Measurements from ENCODE around the gene FGFBP1.
"Not testable (repeated sequence)": the region's sequence is repeated elsewhere in the genome, so short reads cannot be mapped to it uniquely, and the experiment has no call there.

The FGFBP1 gene

DNA sequence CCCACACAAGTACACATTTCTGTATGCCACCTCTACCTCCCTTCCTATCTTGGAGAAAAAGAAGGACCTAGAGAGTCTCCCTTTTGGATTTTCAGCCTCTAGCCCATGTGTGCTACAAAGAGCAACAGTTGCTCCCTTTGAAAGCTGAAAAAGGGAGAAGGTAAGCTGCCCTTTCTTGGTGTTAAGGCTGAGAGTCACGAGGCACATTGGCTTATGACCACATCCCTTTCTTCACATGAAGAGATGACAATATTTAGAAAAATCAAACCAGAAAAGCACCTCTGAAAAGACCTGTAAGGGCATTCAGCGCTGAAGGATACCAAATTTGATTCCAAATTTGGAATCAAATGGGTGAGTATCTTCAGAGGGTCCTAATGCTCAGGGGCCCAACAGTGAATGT, 6.4 kb upstream of the FGFBP1 start:
- no peak for DNase-seq

DNA sequence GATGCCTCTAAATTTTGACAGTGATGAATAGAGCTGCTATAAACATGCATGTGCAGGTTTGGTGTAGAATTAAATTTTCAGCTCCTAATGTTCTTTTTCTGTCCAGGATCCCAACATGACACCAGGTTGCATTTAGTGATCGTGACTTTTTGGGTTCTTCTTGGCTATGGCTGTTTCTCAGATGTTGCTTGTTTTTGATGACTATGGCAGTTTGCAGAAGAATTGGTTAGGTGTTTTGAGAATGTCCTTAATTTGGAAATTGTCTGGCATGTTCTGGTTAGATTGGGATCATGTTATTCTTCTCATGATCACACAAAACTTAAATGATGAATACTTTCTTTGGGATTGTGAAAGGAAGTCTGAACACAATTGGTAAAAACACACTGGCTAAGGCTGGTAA, 3.7 kb upstream of the FGFBP1 start:
- no peak for DNase-seq

DNA sequence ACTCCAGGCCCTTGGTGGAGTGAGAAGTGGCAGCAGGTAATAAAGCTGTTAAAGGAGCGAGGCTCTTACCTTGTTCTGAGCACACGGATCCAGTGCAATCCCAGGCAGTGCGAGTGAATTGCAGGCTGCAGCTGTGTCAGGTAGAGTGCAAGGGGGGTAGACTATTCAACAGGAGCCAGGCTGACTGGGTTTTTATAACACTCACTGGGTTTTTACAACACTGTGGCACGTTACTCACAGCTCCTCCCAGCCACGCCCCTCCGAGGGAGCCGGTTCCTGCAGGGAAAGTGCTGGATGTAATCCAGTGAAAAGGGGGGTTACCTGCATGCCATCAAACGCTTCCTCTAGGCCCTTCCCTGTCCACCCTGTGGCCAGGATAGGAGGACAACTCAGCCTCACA, 358 bp downstream of the FGFBP1 start:
- DNase-seq, result no peak

DNA sequence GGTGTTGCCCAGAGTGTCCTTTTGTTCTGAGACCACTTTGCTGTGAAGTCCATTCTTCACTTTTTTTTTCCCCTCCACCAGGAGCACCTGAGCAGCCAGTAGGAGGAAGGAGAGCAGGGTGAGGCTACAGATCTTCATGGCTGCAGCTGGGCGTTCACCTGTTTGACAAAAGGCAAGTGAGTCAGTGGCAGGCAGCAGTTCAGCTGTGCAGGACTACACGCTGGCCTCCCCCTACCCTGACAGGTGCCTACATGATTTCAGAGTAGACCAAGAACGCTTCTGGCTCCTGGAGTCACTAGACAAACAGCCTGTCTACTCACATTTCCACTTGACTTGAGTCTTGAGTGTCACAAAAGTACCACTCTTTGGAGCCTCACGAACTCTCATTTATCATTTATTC, 2.0 kb downstream of the FGFBP1 start:
- DNase-seq, result no peak

DNA sequence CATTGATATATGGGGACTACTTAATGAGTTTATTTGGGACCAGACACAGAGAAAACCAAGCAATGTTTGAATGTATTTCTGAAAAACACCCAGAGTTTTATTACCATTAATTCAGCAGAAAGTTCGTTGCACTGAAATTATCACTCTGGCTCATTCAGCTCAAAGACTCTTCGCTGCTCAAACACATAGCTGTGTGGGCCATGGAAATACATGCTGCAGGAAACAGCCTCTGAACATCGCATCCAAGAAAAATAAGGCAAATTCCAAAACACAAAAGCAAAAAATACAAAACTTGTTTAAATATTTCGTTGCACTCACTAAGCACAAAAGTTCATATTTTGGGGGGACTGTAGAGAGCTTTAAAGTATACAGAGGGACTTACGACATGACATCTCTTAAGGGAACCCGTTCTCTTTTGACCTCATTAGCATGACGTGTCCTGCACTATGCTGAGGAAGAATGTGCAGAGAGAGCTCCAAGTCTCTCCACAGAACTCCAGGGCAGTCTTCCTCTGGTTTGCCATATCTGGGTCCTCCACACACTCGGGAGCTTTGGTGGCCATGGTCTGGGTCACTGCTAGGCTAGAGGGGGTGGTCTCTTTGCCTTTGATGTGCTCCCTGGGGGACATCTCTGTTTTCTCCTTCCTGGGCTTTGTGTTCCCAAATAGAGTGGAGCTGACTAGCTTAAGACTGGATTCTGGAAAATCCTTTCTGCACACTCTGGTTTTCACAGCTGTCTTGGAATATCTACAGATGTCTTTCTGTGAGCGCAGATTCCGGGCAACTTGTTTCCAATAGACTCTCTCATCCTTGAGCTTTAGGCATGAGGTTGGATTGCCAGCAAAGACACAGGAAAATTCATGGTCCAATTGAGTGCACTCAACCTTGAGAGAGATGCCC, 2.8 kb downstream of the FGFBP1 start:
- no peak for DNase-seq

DNA sequence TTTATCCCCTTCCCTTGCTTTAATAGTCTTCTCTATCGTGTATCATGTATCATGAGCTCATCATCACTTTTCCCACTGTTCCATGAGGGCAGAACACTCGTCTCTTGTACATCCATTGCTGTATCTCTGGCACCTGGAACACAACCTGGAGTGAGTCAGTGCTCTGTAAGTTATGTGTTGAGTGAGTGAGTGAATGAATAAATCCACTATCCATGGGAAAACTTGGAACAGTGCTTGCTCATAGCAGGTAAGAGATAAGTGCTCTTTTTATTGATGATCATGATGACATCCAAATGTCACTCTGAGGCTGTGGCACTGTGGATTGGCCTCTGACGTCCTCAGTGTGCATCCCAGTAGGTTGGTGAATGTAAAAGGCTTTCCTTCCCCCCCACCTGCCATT, 4.3 kb downstream of the FGFBP1 start:
- DNase-seq, result no peak

DNA sequence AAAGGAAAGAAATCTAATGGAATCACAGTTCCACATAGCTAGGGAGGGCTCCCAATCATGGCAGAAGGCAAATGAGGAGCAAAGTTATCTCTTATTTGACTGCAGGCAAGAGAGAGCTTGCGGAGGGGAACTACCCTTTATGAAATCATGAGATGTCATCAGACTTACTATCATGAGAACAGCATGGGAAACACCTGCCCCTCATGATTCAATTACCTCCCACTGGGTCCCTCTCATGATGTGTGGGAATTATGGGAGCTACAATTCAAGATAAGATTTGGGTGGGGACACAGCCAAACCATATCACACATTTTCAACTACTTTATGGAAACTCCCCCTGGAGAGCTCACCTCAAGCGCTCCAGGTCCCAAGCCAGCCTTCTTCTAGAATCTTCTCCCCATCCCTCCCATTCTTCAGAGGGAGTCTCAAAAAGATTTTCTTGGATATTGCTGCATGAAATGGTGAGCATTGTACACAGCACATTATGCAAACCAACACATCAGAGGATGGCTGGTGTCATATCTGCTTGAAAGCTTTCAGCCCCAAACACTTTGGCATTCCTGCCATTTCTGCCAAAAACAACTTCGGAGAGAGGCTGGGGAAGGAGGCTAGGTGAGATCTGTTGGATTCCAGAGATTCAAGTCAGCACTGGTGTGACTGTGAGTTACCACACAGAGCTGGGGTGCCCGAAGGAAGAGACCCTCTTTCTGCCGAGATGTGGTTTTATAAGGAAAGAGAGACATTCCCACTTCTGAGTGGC, 6.9 kb downstream of the FGFBP1 start:
- DNase-seq, result no peak

DNA sequence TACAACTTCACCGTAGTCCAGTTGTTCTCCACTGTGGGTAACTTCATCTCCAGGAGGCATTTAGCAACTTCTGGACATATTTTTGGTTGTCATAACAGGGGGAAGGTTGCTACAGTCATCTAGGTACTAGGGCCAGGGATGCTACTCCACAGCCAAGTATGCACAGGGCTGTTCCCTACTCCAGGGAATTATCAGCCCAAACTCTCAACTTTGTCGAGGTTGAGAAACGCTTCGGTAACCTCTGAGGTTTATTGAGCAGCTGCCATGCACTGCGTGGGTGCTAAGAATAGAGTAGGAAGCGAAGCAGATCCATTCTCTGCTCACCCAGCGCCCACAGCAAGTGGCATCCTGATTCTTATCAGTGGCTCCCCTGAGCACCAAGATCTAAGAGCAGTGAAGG, 8.2 kb downstream of the FGFBP1 start:
- DNase-seq, result no peak

DNA sequence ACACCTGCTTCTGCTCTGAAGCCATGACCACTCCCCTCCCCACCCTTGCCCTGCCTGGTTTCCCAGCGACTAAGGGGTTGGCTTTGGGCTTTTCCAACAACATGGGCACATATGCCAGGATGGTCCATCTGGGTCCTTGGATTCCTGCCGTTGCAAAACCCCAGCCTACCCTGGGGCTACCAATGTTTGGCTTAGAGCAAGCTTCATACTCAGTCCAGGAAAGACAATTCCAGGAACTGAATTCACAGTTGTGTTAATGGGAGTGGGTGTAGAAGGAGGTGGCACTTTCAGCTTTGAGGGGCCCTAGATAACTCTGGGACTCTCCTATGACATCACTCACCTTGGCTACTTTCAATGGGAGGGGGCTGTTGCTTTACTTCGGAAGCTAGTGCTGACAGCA, 9.0 kb downstream of the FGFBP1 start:
- DNase-seq, result no peak

DNA sequence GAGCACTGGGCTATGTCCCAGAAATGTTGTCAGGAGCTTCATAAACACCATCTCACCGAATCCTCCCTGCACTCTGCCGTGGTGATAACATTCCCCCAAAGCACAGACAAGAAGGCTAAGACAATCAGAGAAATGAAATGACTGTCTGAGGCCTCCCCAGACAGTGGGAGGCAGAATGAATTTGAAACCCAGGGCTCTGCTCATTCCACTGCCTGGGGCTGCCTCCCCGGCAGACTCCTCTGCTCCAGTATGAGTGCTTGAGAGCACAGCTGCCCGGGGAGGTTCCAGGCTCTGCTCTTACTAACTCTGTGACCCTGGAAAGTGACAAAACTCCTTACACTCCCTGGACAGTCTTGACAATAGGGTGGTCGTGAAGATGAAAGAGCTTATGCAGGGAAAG, 9.7 kb downstream of the FGFBP1 start:
- DNase-seq, result no peak

DNA sequence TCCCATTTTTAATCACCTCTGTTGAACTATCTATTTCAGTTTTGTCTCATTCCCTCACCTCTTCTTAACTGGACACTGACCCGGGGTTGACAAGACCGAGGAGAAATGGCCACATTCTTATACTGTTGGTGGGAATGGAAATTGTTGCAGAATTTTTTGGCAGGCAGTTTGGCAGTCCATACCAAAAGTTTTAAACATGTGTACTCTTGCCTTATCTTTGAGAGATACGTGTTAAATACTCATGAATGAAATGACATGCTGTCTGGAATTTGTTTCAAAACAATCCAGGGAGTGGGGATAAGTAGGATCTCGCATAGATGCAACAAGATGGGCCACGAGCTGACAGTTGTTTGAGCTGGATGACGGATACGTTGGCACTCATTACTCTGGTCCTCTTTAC, 12.1 kb downstream of the FGFBP1 start:
- no peak for DNase-seq

DNA sequence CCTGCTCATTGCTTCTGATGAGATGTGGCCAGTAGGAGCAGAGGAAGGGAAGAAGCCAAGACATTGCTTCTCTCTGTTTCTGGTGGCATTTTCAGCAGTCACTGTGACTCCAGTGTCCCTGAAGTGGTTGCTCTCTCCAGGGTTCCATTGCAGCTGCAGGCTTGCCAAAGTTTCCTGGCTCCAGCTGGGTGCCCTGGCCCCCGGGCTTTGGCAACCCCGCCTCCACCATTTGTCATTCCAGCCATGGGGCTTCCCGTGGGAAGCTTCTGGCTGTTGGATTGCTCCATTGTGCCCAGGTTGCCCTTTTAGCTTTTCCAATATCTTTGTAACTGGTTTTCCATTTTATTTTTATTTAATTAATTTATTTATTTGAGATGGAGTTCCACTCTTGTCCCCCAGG, 12.7 kb downstream of the FGFBP1 start:
- no peak for DNase-seq

DNA sequence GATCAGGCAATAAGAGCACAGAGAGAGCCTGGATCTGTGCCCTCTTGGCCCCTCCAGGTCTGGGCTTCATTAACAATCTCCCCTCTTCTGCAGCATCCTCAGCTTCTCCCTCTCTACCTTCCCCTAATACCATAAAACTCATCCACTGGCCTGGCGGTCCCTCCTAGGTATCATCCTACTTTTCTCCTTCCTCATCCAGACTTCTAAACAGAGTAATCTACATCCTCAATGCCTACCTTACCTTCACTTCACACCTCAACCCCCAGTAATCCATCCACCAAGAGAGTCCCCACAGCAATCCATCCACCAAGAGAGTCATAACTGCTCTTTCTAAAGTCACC, 17.0 kb downstream of the FGFBP1 start:
- no peak for DNase-seq

DNA sequence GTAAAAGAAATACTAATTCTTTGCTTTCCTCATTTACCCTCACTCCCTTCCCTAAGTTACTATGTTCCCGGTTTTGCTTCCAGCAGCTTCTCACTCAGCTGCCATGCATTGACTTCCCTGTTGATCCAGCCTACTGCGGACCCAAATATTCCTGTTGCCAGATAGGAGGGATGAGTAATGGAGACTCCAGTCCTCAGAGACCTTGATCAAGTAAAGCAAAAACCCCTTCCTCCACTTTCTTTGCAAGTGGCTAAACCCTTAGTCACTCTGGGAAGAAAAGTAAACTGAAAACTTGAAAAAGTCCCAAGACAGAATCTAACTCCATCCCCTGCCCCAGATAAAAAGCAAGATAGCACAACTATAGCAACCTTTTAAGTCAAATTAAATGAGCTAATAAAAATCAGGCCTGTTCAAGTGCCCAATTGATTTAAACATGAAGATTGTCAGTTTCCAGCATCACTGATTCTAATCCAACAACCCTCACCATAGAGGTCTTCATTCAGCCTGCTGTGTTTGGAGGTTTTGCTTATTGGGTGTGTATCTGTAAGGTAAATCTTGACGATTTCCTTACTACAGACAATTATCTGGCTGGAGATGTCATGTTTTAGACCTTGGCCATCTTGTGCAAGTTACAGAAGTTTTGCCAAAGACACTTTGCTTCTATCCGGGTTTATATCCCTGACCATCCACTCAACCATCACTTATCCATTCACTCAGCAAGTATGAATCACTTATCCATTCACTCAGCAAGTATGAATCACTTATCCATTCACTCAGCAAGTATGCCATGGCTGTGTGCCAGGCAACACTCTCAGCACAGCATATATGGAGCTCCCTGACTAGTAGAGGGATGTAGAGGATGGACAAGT, 17.6 kb downstream of the FGFBP1 start:
- DNase-seq, result no peak

DNA sequence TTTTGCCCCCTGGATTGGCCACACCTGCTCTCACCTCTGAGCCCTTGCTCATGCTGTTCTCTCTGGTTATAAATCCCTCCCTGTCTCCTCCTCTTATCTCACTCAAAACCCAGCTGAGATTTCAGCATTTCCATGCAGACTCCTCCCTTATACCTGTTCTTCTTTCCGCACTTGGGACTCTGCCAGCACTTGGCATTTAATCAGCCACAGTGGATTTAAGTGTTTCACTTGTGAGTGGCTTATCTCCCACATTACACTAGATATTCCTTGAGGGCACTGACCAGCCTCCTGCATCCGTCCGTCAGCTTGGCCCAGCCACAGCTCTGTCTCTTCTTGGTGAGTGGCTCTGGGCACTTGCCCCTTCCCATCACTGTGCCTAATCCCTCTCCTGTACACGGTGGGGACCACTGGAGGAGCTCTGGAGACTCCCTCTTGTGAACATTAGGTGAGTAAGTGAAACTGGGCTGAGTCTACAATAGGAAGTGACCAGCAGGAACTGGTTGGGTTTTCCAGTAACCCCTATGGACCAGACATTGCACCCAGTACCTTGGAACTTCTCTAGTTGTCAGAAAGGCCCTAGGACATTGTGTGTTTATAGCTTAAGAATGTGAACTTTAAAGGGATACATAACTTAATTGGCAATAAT, 19.9 kb downstream of the FGFBP1 start:
- DNase-seq, result no peak

DNA sequence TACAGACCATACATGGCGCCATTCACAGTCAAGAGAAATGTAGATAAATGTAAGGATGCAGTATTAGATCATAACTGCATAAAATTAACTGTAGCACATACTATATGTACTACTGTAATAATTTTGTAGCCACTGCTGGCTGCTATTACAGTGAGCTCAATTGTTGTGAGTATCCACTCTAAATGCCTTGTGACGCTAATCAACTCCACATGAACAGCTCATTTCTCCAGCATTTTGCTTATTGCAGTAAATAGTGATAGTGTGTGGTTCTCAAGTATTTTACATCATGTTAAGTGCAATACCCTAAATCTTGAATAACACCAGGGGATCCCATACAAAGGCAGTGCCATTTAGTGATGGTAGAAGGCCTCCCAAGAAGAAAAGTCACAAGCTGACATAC, 21.2 kb downstream of the FGFBP1 start:
- no peak for DNase-seq

DNA sequence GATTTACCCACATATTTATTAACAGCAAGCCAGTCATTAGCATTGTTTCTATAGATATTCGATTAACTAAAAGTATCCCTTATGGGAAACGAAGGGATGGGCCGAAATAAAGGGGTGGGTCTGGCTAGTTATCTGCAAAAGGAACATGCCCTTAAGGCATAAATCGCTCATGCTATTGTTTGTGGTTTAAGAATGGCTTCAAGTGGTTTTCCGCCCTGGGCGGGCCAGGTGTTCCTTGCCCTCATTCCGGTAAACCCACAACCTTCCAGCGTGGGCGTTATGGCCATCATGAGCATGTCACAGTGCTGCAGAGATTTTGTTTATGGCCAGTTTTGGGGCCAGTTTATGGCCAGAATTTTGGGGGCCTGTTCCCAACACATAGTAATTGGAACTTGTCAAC, 22.2 kb downstream of the FGFBP1 start:
- DNase-seq, result not testable (repeated sequence)

DNA sequence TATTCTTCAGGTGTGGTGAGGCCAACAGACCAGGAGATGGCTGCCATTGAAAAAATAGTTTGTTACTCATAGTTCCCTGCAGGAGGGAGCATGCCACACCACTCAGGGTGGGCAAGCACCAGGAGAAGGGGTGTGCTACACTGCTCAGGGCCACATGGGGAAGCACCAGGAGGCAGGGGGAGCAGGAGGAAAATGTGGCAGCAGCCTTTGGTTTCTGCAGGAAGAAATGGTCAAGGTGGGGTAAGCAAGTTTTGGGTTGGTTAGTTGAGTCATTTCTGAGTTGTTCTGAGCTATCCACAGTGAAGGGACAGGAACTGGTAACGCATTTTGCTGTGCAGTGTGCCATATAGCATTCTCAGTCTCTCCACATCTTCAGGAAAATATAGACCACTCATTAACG, 23.8 kb downstream of the FGFBP1 start:
- no peak for DNase-seq

DNA sequence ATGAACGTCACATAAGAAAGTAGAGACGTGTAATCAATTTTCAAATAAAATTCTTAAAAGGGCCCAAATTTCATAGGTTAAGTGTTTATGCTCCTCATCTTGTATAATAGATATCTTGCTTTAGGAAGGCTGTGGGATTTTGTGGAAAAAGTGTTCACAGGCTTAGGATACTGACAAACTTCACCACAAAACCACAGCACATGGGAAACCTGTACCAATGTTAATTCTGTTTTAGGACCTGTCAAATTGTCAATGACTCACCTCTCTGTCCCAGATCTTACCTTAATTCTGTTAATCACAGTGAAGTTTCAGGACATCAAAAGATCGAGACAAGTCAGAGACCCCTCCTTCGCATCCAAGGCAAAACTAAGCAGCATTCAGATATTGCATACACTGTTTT, 24.2 kb downstream of the FGFBP1 start:
- DNase-seq, result no peak

DNA sequence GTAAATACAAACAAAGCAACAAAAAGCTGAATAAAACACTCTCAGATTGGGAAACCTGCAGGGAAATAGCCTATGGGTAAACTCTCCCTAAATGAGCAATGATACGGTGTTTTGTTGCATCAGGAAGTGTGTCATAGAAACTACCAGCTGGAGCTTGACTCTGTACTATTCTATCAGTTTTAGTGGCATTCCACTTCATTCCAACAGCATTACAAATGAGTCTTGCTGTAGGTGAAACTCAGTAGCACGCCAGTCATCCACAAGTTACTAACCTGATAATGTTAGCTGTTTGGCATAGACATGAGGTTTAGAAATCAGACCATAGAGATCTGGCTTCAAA, 24.9 kb downstream of the FGFBP1 start:
- DNase-seq, result no peak

DNA sequence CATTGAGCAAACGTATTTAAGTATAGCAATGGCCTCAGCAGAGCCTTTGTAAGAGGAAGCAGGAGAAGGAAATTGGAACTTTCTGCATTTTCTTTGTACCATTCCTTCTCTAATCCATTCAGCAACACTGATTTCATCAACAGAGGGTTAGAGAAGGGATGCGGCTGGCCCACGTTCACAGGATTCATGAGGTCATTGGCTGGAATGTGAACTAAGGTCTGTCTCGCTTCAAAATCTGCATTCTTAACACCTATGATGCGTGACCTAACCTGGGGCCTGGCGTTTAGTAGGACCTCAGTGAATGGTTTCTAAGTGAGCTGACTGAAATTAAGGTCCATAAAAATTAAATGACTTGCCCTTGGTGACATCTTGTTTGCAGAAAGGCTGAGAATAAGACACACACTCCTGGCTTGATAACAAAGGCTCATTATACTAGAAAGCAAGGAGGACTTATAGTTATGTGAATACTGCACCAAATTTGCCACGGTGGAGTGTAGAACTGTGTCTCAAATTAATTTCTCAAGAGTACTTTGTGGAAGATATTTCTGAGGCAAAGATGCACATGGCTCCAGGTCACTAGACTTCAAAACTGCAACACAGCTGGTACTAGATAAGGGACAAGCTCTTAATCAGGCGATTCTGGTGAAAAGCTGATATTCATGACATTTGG, 25.4 kb downstream of the FGFBP1 start:
- no peak for DNase-seq

DNA sequence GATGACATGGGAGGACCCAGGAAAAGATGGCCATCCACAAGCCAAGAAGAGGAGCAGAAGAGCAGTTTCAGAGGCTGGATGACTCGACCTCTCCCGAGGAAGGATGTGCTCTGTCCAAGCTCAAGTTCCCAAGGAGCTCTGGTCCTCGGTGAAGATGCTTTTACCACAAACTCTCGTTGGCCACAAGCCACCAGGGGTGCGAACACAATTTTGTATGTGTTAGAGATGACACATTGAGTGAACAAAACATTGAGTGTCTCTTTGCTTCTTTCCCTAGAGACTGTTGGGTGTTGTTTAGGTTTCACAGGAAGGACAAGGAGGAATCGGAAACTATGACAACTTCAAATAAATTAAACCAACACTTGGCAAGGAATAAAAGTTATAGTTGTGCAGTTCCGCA, 26.3 kb downstream of the FGFBP1 start:
- no peak for DNase-seq
